NCI-H526 (cell line): ENCODE data around the gene PBX3.
"Not testable (repeated sequence)": the region's sequence is repeated elsewhere in the genome, so short reads cannot be mapped to it uniquely, and the experiment has no call there.

ENCODE experiments used
- DNase-seq, 2 experiments: peaks; one replicate each; lab custom pipeline; 2025; lab: John Stamatoyannopoulos, UW

Gene PBX3

GRCh38 chr9:125749287-125749935 lies 2.2 kb downstream of the PBX3 start:
- no peak for DNase-seq

GRCh38 chr9:125749951-125750626 lies 2.9 kb downstream of the PBX3 start:
- DNase-seq, result no peak

- DNase-seq, result no peak
These were observed 3.4 kb downstream of the PBX3 start for GRCh38 chr9:125750627-125751011.

GRCh38 chr9:125752070-125752628 lies 5.0 kb downstream of the PBX3 start:
- no peak for DNase-seq

GRCh38 chr9:125754096-125754495 lies 6.9 kb downstream of the PBX3 start:
- no peak for DNase-seq

- DNase-seq, result peak; percentile 27 to 48
These were observed 8.2 kb downstream of the PBX3 start for GRCh38 chr9:125755340-125755739.

GRCh38 chr9:125756518-125756917 lies 9.3 kb downstream of the PBX3 start:
- no peak for DNase-seq

GRCh38 chr9:125757834-125758233 lies 10.7 kb downstream of the PBX3 start:
- DNase-seq, result no peak

GRCh38 chr9:125758986-125759763 lies 12.0 kb downstream of the PBX3 start:
- no peak for DNase-seq

- peak in 1 of 2 experiments; percentile 30 for DNase-seq
These were observed 12.6 kb downstream of the PBX3 start for GRCh38 chr9:125759764-125760129.

- DNase-seq, result no peak
These were observed 13.4 kb downstream of the PBX3 start for GRCh38 chr9:125760537-125760936.

GRCh38 chr9:125761676-125762450 lies 14.7 kb downstream of the PBX3 start:
- no peak for DNase-seq

GRCh38 chr9:125763394-125763801 lies 16.2 kb downstream of the PBX3 start:
- DNase-seq, result peak in 1 of 2 experiments; percentile 15

GRCh38 chr9:125764198-125764597 lies 17.0 kb downstream of the PBX3 start:
- no peak for DNase-seq

- DNase-seq, result no peak
These were observed 19.5 kb downstream of the PBX3 start for GRCh38 chr9:125766468-125767221.

- DNase-seq, result no peak
These were observed 20.2 kb downstream of the PBX3 start for GRCh38 chr9:125767349-125767748.

GRCh38 chr9:125768803-125769202 lies 21.6 kb downstream of the PBX3 start:
- no peak for DNase-seq

- no peak for DNase-seq
These were observed 23.9 kb downstream of the PBX3 start for GRCh38 chr9:125771037-125771436.

GRCh38 chr9:125772740-125773139 lies 25.6 kb downstream of the PBX3 start:
- DNase-seq, result no peak

GRCh38 chr9:125774106-125774505 lies 26.9 kb downstream of the PBX3 start:
- no peak for DNase-seq

GRCh38 chr9:125776789-125777188 lies 29.6 kb downstream of the PBX3 start:
- DNase-seq, result not testable (repeated sequence)
